GM12878 (cell line): ENCODE results near the gene AK4. TPM values are rescaled to one million over a fixed set of nuclear protein-coding genes. Genes with fewer than 3 reads are reported as not detected.

ENCODE experiments used
- ATAC-seq: fragments of 200-7000 bp; cut with Tn5 transposase; 3 replicates; pipeline ENCODE4 v1.9.1; 2020; ENCODE audit warnings: mild to moderate bottlenecking, moderate library complexity
- BruUV-seq: library from RNA; stranded (reverse); fragments of 400-500 nt; replicated peaks from 2 replicates; lab custom pipeline; 2021; lab: Mats Ljungman, UMichigan
- CTCF ChIA-PET: fragments of 300-600 bp; sonication (Branson Sonifier 250); formaldehyde crosslinking; extraction: SDS; loops from one replicate; lab custom pipeline; 2021; ENCODE audit warnings: inconsistent platforms; lab: Yijun Ruan, JAX
- POLR2A ChIA-PET: fragments of 350-600 bp; formaldehyde crosslinking; extraction: SDS; loops from one replicate; lab custom pipeline; 2021; ENCODE audit warnings: inconsistent platforms; lab: Charles Lee
- RAD21 ChIA-PET: fragments of 300-600 bp; sonication (Branson Sonifier 250); formaldehyde crosslinking; loops from one replicate; lab custom pipeline; 2023; ENCODE audit warnings: antibody characterized with exemption; ENCODE audit not compliant: unreplicated experiment; lab: Charles Lee
- SMC1A ChIA-PET: fragments of 300-600 bp; sonication (Branson Sonifier 250); formaldehyde crosslinking; loops from one replicate; lab custom pipeline; 2023; ENCODE audit not compliant: unreplicated experiment, uncharacterized antibody; lab: Charles Lee
- DNase-seq: peaks from one replicate; pipeline ENCODE4 v3.0.0-alpha.2; 2011; ENCODE audit warnings: low read depth, low spot score
- FAIRE-seq: peaks from 3 replicates; lab custom pipeline; 2011; peaks lifted over from hg19 to GRCh38; lab: Jason Lieb, UNC
- H2AFZ ChIP-seq: 2 replicates; pipeline ENCODE4 v1.6.0; 2011; ENCODE audit warnings: low read depth, low read length, control low read depth; ENCODE audit not compliant: control insufficient read depth
- H3K27ac ChIP-seq: 2 replicates; pipeline ENCODE4 v1.5.1; 2011; ENCODE audit warnings: control low read depth; ENCODE audit not compliant: control insufficient read depth, insufficient read depth
- H3K27me3 ChIP-seq, 2 experiments: replicated peaks in 1 of 2; 2 replicates each; pipeline versions ENCODE4 v1.6.0 to v1.6.1; 2011; ENCODE audit warnings: low read length in 1 of 2; ENCODE audit not compliant: control insufficient read depth in 2 of 2, insufficient read depth in 2 of 2
- H3K36me3 ChIP-seq, 2 experiments: 2 replicates each; pipeline ENCODE4 v1.5.1; 2011; ENCODE audit warnings: low read length in 1 of 2; ENCODE audit not compliant: control insufficient read depth in 2 of 2, insufficient read depth in 2 of 2
- H3K4me1 ChIP-seq: 2 replicates; pipeline ENCODE4 v1.6.1; 2011; ENCODE audit warnings: mild to moderate bottlenecking, low read length, moderate library complexity, mixed read lengths; ENCODE audit not compliant: control insufficient read depth, insufficient read depth
- H3K4me2 ChIP-seq: 2 replicates; pipeline ENCODE4 v1.6.0; 2011; ENCODE audit warnings: control low read depth; ENCODE audit not compliant: control insufficient read depth, insufficient read depth
- H3K4me3 ChIP-seq: fragments of 200-600 bp; sonication (generic); 2 replicates; pipeline ENCODE4 v1.5.1; 2016
- H3K79me2 ChIP-seq: 2 replicates; pipeline ENCODE4 v1.6.0; 2011; ENCODE audit warnings: low read length; ENCODE audit not compliant: control insufficient read depth, insufficient read depth
- H3K9ac ChIP-seq: 2 replicates; pipeline ENCODE4 v1.8.0; 2011; ENCODE audit warnings: low read length, control low read depth, mixed read lengths; ENCODE audit not compliant: control insufficient read depth, insufficient read depth
- H3K9me3 ChIP-seq: replicated peaks from 3 replicates; pipeline ENCODE4 v1.5.1; 2011; ENCODE audit warnings: mild to moderate bottlenecking, low read length; ENCODE audit not compliant: control insufficient read depth, insufficient read depth
- H4K20me1 ChIP-seq: 2 replicates; pipeline ENCODE4 v1.6.0; 2011; ENCODE audit not compliant: control insufficient read depth, insufficient read depth
- BACH1 ChIP-seq: fragments of 450-650 bp; IDR thresholded peaks from 2 replicates; pipeline ENCODE4 v1.6.1; 2017; ENCODE audit warnings: mild to moderate bottlenecking, borderline replicate concordance
- CEBPB ChIP-seq, 2 experiments: fragments of 150-350 bp in 1 of 2; IDR thresholded peaks; 2 replicates each; pipeline ENCODE4 v1.6.1; 2012 to 2014; ENCODE audit warnings: low read depth in 2 of 2, low read length in 2 of 2, borderline replicate concordance in 1 of 2, inconsistent platforms in 1 of 2
- IRF4 ChIP-seq: IDR thresholded peaks from 2 replicates; pipeline ENCODE4 v1.6.1; 2011; ENCODE audit warnings: low read depth, low read length
- JUNB ChIP-seq: IDR thresholded peaks from 2 replicates; pipeline ENCODE4 v1.6.1; 2016; ENCODE audit warnings: antibody characterized with exemption, mild to moderate bottlenecking
- MLLT1 ChIP-seq: fragments of 450-650 bp; IDR thresholded peaks from 2 replicates; pipeline ENCODE4 v1.6.1; 2016; ENCODE audit warnings: mild to moderate bottlenecking
- NFIC ChIP-seq: IDR thresholded peaks from 2 replicates; pipeline ENCODE4 v1.6.1; 2012; ENCODE audit warnings: low read depth, mild to moderate bottlenecking, inconsistent platforms, low read length, moderate library complexity
- NR2C2 ChIP-seq: IDR thresholded peaks from 2 replicates; pipeline ENCODE4 v1.6.1; 2011; ENCODE audit warnings: borderline replicate concordance, low read depth; ENCODE audit not compliant: control insufficient read depth, insufficient read length
- PML ChIP-seq: IDR thresholded peaks from 2 replicates; pipeline ENCODE4 v1.6.1; 2012; ENCODE audit warnings: low read length, inconsistent platforms
- SKIL ChIP-seq: fragments of 450-650 bp; IDR thresholded peaks from 2 replicates; pipeline ENCODE4 v1.6.1; 2017; ENCODE audit warnings: mild to moderate bottlenecking, low read depth, inconsistent platforms; ENCODE audit not compliant: poor library complexity, severe bottlenecking
- TCF7 ChIP-seq: IDR thresholded peaks from 2 replicates; pipeline ENCODE4 v1.6.1; 2014; ENCODE audit warnings: antibody characterized with exemption, borderline replicate concordance
- ZNF687 ChIP-seq: fragments of 450-650 bp; IDR thresholded peaks from 2 replicates; pipeline ENCODE4 v1.6.1; 2017; ENCODE audit warnings: mild to moderate bottlenecking, moderate library complexity
- ZZZ3 ChIP-seq: IDR thresholded peaks from 2 replicates; pipeline ENCODE4 v1.6.1; 2011; ENCODE audit warnings: low read depth; ENCODE audit not compliant: control insufficient read depth, insufficient read length
- WGBS: methylation state at CpG from one replicate; pipeline ENCODE4 v1.1.6; 2016; ENCODE audit warnings: low lambda C conversion rate; ENCODE audit not compliant: insufficient replicate concordance, insufficient coverage; ENCODE audit errors: missing lambda C conversion rate; 5-methylcytosine and 5-hydroxymethylcytosine counted together
- in situ Hi-C: fragments of 300-500 bp; cut with MboI; formaldehyde crosslinking; loops from 9 replicates; pipeline ENCODE4 v1.14.3; 2018; ENCODE audit warnings: mixed read lengths
- intact Hi-C: fragments of 100-400 bp; cut with micrococcal nuclease; formaldehyde crosslinking; loops from one replicate; pipeline ENCODE4 v1.14.2; 2022; ENCODE audit not compliant: unreplicated experiment
- polyA plus RNA-seq, 11 experiments: library from polyadenylated mRNA; depleted of rRNA in 4 of 11; unstranded in 6 of 11; stranded (reverse) in 5 of 11; fragments of >200 nt; fragmentation: Nextera tagmentation in 4 of 11; fragmentation: Illumina TruSeq in 1 of 11; extraction: Ambion mirVana in 4 of 11; extraction: Trizol in 1 of 11; gene quantifications; 1 replicate in 1 of 11; 2 replicates in 10 of 11; pipeline versions ENCODE4 v1.2.1 to v1.2.3, GENCODE V29; 2011 to 2016; ENCODE audit warnings: inconsistent platforms in 2 of 11, missing spikeins in 2 of 11, low read depth in 1 of 11
- total RNA-seq, 4 experiments: library from RNA; depleted of rRNA in 3 of 4; stranded (reverse); fragments of >200 nt in 3 of 4; fragmentation: Illumina TruSeq in 1 of 4; extraction: Trizol in 1 of 4; gene quantifications; 2 replicates each; pipeline versions ENCODE4 v1.2.1 to v1.2.3, GENCODE V29; 2013 to 2021

Gene AK4
- total and polyA plus RNA-seq, 10 of the 15 experiments (the other 5 are each of a cell fraction or from before 2014, with no cell fraction given): 23.9 to 161 (median 49.0) TPM

GRCh38 chr1:65148548-65149350 lies 746 bp downstream of the AK4 start:
- ChIA-PET RAD21 (interaction anchor here (0.8 to 1.2 kb wide), 4 partner anchors 9 to 272 kb away, joined by 3 to 6 read pairs (median 3); partner anchors contain the start of genes LEPR and LEPROT), POLR2A (interaction anchor here (0.9 to 1.4 kb wide), 6 partner anchors 16 to 183 kb away, joined by 3 read pairs; partner anchors contain the start of gene JAK1), SMC1A (interaction anchor here (0.9 to 4.0 kb wide), 3 partner anchors 12 to 60 kb away, joined by 3 to 18 read pairs (median 10); no protein-coding TSS in a partner anchor), CTCF (interaction anchor here (1.1 to 3.7 kb wide), 3 partner anchors 10 to 60 kb away, joined by 3 to 15 read pairs (median 3); no protein-coding TSS in a partner anchor)
- H3K9ac ChIP-seq: peak overlapping the region; percentile 38
- in situ Hi-C loops: no loop called here
- peaks cover 56% of the 10 kb centered on the region for H3K79me2 ChIP-seq
- H3K4me3 ChIP-seq: peak overlapping the region; percentile 87
- WGBS: 1% methylated on average over 55 of the region's 73 CpGs
- H2AFZ ChIP-seq: peak overlapping the region; percentile 66
- FAIRE-seq: peak; percentile 38
- H3K36me3 ChIP-seq: no peaks in the 10 kb centered on the region
- peak overlapping the region; percentile 74; the same call in 1 of the 2 replicates for H3K4me2 ChIP-seq
- intact Hi-C loops: no loop called here
- peak overlapping the region; percentile 55 for H3K27ac ChIP-seq
- peaks cover 0 to 4% of the 10 kb centered on the region in 2 experiments; a peak in 1 of 4 replicates for H3K27me3 ChIP-seq
- DNase-seq: peak; percentile 45
- no TSS peak for BruUV-seq
- no peaks in the 10 kb centered on the region for H3K9me3 ChIP-seq
- ATAC-seq: peak; percentile 66
- peaks cover 5% of the 10 kb centered on the region; the same call in 1 of the 2 replicates for H3K4me1 ChIP-seq
- H4K20me1 ChIP-seq: no peaks in the 10 kb centered on the region
- TF ChIP-seq CEBPB (IDR thresholded peaks at IDR 0.05; ENCODE audit: borderline replicate concordance in 1 of 2, low read depth in 2 of 2, low read length in 2 of 2): no peak
- 0 out of 2 replicates have a peak, but pooled peaks have one; percentile 60 for TF ChIP-seq BACH1
- TF ChIP-seq NFIC: no peak
- TF ChIP-seq PML: no peak
- TF ChIP-seq MLLT1: no peak
- no peak for TF ChIP-seq ZZZ3
- TF ChIP-seq TCF7: no peak
- 0 out of 2 replicates have a peak, but pooled peaks have one; percentile 54 for TF ChIP-seq ZNF687
- no peak for TF ChIP-seq SKIL
- no peak for TF ChIP-seq IRF4
- TF ChIP-seq JUNB: no peak
- no peak for TF ChIP-seq NR2C2
